GM20000 (cell line): Measurements from ENCODE around the gene STIL.

Source experiments
- DNase-seq: peaks from one replicate; pipeline ENCODE4 v3.0.0; 2012; ENCODE audit warnings: low spot score
- CTCF ChIP-seq: IDR thresholded peaks from 2 replicates; pipeline ENCODE4 v1.5.1; 2012; ENCODE audit warnings: mild to moderate bottlenecking, control low read depth; ENCODE audit errors: extremely low read depth, missing control alignments

Gene STIL

GRCh38 chr1:47244339-47244862, 69.5 kb downstream of the STIL start:
- no peak for DNase-seq
- no peak for TF ChIP-seq CTCF

- no peak for DNase-seq
- no peak for TF ChIP-seq CTCF
These were observed 70.0 kb downstream of the STIL start for GRCh38 chr1:47243910-47244309.

- TF ChIP-seq CTCF: no peak
- DNase-seq: no peak
These were observed 72.5 kb downstream of the STIL start for GRCh38 chr1:47241114-47242113.

GRCh38 chr1:47238935-47239592, 74.9 kb downstream of the STIL start:
- no peak for DNase-seq
- no peak for TF ChIP-seq CTCF

GRCh38 chr1:47235806-47236205, 78.1 kb downstream of the STIL start:
- TF ChIP-seq CTCF: no peak

GRCh38 chr1:47235241-47235681, 78.7 kb downstream of the STIL start:
- DNase-seq: peak; percentile 25
- TF ChIP-seq CTCF: no peak

More at GRCh38 chr1:47235806-47236205, 78.1 kb downstream of the STIL start:
- no peak for DNase-seq

GRCh38 chr1:47233186-47233585, 80.8 kb downstream of the STIL start:
- peak; percentile 10 for DNase-seq
- TF ChIP-seq CTCF: no peak
